ENCODE measurements around the gene CHRNA4. TPM values are rescaled to one million over a fixed set of nuclear protein-coding genes. Genes with fewer than 3 reads are reported as not detected.

CHRNA4 gene
- total RNA-seq, 1 donor from 2014 or later = 0.38 TPM

DNA sequence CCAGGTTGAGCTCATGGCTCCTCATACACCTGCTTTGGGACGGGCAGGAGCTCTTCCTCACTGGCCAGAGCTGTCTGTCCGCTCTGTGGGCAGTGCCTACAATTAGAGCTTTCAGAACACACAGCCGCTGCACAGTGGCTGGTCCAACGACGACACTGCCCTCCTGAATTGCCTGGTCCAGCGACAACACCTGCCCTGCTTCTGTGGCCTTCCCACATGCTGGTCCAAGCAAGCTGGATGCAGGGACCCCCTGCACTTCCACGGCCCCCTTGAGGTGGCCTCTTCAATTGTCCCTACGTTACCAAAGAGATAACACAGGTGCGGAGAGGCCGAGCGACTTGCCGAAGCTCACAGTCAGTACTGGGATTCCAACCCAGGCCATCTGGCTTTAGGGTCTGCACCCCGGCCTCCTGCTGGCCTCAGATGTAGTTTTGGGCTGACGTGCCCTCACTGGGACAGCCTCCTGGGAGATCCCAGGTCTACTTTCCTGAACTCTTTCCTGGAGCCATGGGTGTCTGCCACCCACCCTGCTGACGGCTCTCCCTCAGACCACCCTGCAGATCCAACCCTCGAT, 1.4 kb upstream of the CHRNA4 start:
- TF ChIP-seq, protein P1, sequence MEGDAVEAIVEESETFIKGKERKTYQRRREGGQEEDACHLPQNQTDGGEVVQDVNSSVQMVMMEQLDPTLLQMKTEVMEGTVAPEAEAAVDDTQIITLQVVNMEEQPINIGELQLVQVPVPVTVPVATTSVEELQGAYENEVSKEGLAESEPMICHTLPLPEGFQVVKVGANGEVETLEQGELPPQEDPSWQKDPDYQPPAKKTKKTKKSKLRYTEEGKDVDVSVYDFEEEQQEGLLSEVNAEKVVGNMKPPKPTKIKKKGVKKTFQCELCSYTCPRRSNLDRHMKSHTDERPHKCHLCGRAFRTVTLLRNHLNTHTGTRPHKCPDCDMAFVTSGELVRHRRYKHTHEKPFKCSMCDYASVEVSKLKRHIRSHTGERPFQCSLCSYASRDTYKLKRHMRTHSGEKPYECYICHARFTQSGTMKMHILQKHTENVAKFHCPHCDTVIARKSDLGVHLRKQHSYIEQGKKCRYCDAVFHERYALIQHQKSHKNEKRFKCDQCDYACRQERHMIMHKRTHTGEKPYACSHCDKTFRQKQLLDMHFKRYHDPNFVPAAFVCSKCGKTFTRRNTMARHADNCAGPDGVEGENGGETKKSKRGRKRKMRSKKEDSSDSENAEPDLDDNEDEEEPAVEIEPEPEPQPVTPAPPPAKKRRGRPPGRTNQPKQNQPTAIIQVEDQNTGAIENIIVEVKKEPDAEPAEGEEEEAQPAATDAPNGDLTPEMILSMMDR (IDR thresholded peaks at IDR 0.05; ENCODE audit: borderline replicate concordance) = no peak
- H3K4me3 ChIP-seq = no peak overlapping the region
- no peaks in the 10 kb centered on the region for H3K36me3 ChIP-seq
- intact Hi-C loops (cut with micrococcal nuclease) = no loop called here
- H3K27ac ChIP-seq (replicated peaks) = no peak overlapping the region
- peaks cover 30% of the 10 kb centered on the region for H3K4me1 ChIP-seq
- DNase-seq = no peak
- no peaks in the 10 kb centered on the region for H3K9me3 ChIP-seq (replicated peaks)
- H3K27me3 ChIP-seq (ENCODE audit: low read depth) = peaks cover 77% of the 10 kb centered on the region

DNA sequence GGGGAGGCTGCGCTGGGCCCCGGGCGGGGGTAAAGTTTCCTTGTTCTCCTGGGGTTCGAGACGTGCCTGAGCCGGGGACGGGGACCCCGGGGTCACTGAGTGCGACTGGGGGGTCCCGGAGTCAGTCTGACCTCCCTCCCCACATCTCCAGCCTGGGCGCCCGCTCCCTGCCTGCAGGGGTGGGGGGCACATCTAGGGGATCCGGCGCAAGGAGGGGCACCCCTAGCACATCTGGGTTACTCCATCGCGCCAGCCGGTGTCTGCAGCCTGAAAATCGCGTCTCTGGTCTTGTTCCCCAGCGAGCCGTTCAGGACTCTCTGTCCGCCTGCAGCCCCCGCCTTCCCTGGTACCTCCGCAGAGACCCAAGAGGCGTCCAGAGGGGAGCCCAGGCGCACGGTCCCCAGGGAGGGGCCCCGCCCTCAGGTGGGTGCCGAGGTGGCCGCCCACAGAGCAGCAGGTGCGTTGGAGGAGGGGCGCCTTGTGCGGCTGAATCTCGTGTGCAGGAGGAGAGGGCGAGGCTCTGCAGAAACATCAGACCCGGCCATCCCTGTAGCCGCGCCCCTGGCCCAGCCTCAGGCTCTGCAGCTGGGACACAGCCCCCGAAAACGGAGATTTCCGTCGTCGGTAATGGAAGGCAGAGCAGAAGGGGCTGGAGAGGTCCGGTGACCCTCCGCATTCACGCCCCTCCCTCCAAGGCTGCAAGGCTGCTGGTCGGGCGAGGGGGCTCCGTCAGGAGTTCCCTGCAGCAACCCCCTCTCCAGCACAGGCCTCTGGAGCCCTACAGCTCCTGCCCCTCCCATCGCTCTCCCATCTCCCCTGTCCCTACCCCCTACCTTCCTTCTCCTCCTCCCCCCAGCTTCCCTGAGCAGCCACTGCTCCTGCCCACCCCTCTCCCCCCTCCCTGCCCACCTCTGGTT, 628 bp upstream of the CHRNA4 start:
- no peak for DNase-seq
- Histone ChIP-seq H3K36me3 (no peaks in the 10 kb centered on the region), H3K27ac (replicated peaks) (no peak overlapping the region), H3K27me3 (ENCODE audit: low read depth) (peaks cover 79% of the 10 kb centered on the region), H3K9me3 (replicated peaks) (no peaks in the 10 kb centered on the region), H3K4me1 (peaks cover 33% of the 10 kb centered on the region), H3K4me3 (no peak overlapping the region)
- TF ChIP-seq, protein P1 (IDR thresholded peaks at IDR 0.05; ENCODE audit: borderline replicate concordance) = no peak
- intact Hi-C loops (cut with micrococcal nuclease) = no loop called here

DNA sequence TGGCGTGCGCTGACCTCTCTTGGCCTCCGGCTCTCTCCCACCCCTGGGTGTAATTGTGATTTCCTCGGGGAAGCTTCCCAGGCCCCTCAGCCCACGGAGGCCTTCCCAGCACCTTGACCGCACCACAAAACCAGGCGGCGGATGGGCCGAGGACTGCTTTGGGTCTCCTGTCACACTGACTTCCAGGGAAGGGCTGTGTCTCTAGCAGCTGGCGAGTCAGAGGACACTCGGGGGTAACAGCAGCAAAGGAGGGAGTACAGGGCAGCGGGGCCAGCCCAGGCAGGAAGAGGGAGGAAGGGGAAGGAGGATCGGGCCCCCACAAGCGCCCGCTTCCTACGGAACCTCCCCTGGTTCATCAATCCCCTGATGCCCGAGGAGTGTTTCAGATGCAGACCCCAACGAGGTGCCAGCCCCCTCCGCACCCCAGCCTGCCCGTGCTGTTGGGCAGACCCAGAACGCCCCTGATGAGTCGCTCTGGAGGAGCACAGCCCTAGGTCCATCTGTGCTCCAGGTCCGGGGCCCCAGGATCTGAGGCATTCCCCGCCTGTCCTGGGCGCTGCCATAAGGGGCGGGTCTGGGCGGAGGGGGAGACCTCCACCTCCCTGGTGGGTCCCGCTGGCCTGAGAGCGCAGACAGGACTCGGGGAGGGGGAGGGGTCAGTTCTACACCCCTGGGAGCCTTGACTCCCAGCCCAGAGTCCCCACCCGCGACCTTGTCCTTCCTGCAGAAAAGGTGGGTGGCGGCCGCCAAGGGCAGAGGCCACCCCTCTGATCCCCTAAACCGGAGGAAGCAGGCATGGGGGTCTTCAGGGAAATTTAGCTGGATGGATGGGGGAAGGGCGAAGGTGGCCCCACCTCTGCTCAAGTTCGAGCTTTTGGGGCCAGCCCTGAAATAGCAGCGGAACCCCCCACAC, 956 bp downstream of the CHRNA4 start:
- H3K27me3 ChIP-seq (ENCODE audit: low read depth) = peaks cover 84% of the 10 kb centered on the region
- H3K4me3 ChIP-seq = peak overlapping the region; percentile 55
- H3K4me1 ChIP-seq = peaks cover 33% of the 10 kb centered on the region
- H3K36me3 ChIP-seq = no peaks in the 10 kb centered on the region
- no peak for DNase-seq
- no peaks in the 10 kb centered on the region for H3K9me3 ChIP-seq (replicated peaks)
- intact Hi-C loops (cut with micrococcal nuclease) = no loop called here
- no peak overlapping the region for H3K27ac ChIP-seq (replicated peaks)
- TF ChIP-seq, protein P1 (IDR thresholded peaks at IDR 0.05; ENCODE audit: borderline replicate concordance) = no peak

DNA sequence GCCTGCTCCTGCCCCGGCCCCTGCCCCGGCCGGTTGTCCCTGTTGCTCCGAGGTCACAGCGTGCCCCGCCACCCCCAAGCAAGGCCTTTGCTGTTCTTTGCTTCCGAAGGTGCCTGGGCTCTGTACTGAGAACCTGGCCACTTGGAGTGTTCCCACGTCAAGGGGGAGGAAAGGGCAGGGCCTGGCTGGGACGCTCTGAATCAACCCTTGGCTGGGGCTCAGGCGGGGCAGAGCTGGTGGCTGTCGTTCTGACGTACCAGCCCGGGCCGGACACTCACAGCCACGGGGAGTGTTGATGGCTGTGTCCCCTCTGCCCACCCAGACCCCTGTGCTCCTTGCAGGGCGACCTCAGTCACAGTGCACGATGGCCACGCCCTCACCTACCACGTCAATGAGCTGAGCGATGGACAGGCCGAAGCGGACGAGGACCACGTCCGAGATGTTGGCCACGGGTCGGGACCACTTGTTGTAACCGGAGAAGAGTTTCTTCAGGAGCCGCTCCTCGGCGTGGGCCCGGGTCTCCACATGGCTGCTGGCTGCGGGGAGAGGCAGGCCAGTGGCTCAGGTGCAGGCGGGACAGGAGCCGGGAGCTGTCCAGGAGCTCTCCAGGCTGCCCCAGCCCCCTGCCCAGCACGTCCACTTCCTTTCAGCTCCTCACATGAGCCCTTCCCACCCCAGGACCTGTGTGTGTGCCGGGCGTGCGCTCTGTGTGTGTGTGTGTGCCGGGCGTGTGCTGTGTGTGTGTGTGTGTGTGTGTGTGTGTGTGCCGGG, 1.8 kb downstream of the CHRNA4 start:
- H3K27ac ChIP-seq (replicated peaks) = no peak overlapping the region
- H3K36me3 ChIP-seq = no peaks in the 10 kb centered on the region
- peaks cover 85% of the 10 kb centered on the region for H3K27me3 ChIP-seq (ENCODE audit: low read depth)
- H3K9me3 ChIP-seq (replicated peaks) = no peaks in the 10 kb centered on the region
- no peak overlapping the region for H3K4me3 ChIP-seq
- intact Hi-C loops (cut with micrococcal nuclease) = no loop called here
- H3K4me1 ChIP-seq = peaks cover 33% of the 10 kb centered on the region
- TF ChIP-seq, protein P1 (IDR thresholded peaks at IDR 0.05; ENCODE audit: borderline replicate concordance) = no peak
- no peak for DNase-seq
